NCI-H1436 treated with DMSO at 0.1 percent for 48 hours (cell line): ENCODE measurements around the gene ACOX3.

Experiments used
- DNase-seq: peaks from one replicate; lab custom pipeline; 2025; lab: John Stamatoyannopoulos, UW

The ACOX3 gene

GRCh38 chr4:8372506-8372905, 68.0 kb downstream of the ACOX3 start:
- DNase-seq: no peak

GRCh38 chr4:8371596-8371995, 68.9 kb downstream of the ACOX3 start:
- no peak for DNase-seq

- DNase-seq: no peak
Measured at GRCh38 chr4:8370835-8371595, 69.5 kb downstream of the ACOX3 start.

GRCh38 chr4:8370106-8370787, 70.3 kb downstream of the ACOX3 start:
- no peak for DNase-seq

GRCh38 chr4:8369426-8370105, 71.0 kb downstream of the ACOX3 start:
- no peak for DNase-seq

GRCh38 chr4:8368998-8369397, 71.5 kb downstream of the ACOX3 start:
- DNase-seq: no peak

GRCh38 chr4:8368061-8368481, 72.5 kb downstream of the ACOX3 start:
- no peak for DNase-seq

GRCh38 chr4:8366601-8367000, 73.9 kb downstream of the ACOX3 start:
- DNase-seq: no peak

- no peak for DNase-seq
Measured at GRCh38 chr4:8365951-8366350, 74.6 kb downstream of the ACOX3 start.

- DNase-seq: no peak
Measured at GRCh38 chr4:8365353-8365752, 75.2 kb downstream of the ACOX3 start.

- DNase-seq: no peak
Measured at GRCh38 chr4:8364848-8365350, 75.6 kb downstream of the ACOX3 start.

GRCh38 chr4:8364141-8364540, 76.4 kb downstream of the ACOX3 start:
- no peak for DNase-seq

GRCh38 chr4:8362483-8362882, 78.0 kb downstream of the ACOX3 start:
- no peak for DNase-seq

GRCh38 chr4:8359193-8359592, 81.3 kb downstream of the ACOX3 start:
- no peak for DNase-seq

GRCh38 chr4:8356856-8357255, 83.7 kb downstream of the ACOX3 start:
- DNase-seq: no peak

- DNase-seq: no peak
Measured at GRCh38 chr4:8355864-8356565, 84.5 kb downstream of the ACOX3 start.

GRCh38 chr4:8355306-8355705, 85.2 kb downstream of the ACOX3 start:
- DNase-seq: no peak

GRCh38 chr4:8353912-8354453, 86.5 kb downstream of the ACOX3 start:
- DNase-seq: no peak

GRCh38 chr4:8353158-8353669, 87.3 kb downstream of the ACOX3 start:
- no peak for DNase-seq

GRCh38 chr4:8352368-8353157, 88.0 kb downstream of the ACOX3 start:
- DNase-seq: no peak

GRCh38 chr4:8351931-8352367, 88.6 kb downstream of the ACOX3 start:
- no peak for DNase-seq
